Mucosa of stomach (tissue), 1 donor: ENCODE data around the gene GTF2IRD2.
"Not testable (repeated sequence)": the region's sequence is repeated elsewhere in the genome, so short reads cannot be mapped to it uniquely, and the experiment has no call there.

ENCODE experiments used
- H3K27me3 ChIP-seq: one replicate; pipeline ENCODE4 v1.7.0; 2013; ENCODE audit warnings: mild to moderate bottlenecking, low read length; ENCODE audit not compliant: control insufficient read depth, insufficient read depth
- H3K36me3 ChIP-seq: one replicate; pipeline ENCODE4 v1.7.0; 2013; ENCODE audit warnings: low read length; ENCODE audit not compliant: control insufficient read depth, insufficient read depth
- H3K4me1 ChIP-seq: one replicate; pipeline ENCODE4 v1.7.0; 2013; ENCODE audit warnings: mild to moderate bottlenecking, low read length; ENCODE audit not compliant: control insufficient read depth, insufficient read depth
- H3K4me3 ChIP-seq: one replicate; pipeline ENCODE4 v1.7.0; 2013; ENCODE audit warnings: low read length
- H3K9ac ChIP-seq: one replicate; pipeline ENCODE4 v1.7.0; 2013; ENCODE audit warnings: mild to moderate bottlenecking, low read length, moderate library complexity
- H3K9me3 ChIP-seq: one replicate; pipeline ENCODE4 v1.7.0; 2013; ENCODE audit warnings: mild to moderate bottlenecking, low read length, moderate library complexity; ENCODE audit not compliant: control insufficient read depth
- donor health status: Pancreatic carcinoma.

The GTF2IRD2 gene

GRCh38 chr7:74773760-74774750 lies 77.3 kb downstream of the GTF2IRD2 start, which contains the start of gene NCF1:
Gene NCF1 (plus strand): TSS chr7:74774011. CDS start chr7:74774032, 21 bp downstream.
- H3K4me3 ChIP-seq, H3K4me1 ChIP-seq, H3K9ac ChIP-seq, H3K27me3 ChIP-seq, H3K9me3 ChIP-seq, H3K36me3 ChIP-seq: not testable (repeated sequence)

GRCh38 chr7:74772093-74772492 lies 79.3 kb downstream of the GTF2IRD2 start:
- not testable (repeated sequence) for H3K4me3 ChIP-seq, H3K36me3 ChIP-seq, H3K9me3 ChIP-seq, H3K9ac ChIP-seq, H3K4me1 ChIP-seq, H3K27me3 ChIP-seq

DNA sequence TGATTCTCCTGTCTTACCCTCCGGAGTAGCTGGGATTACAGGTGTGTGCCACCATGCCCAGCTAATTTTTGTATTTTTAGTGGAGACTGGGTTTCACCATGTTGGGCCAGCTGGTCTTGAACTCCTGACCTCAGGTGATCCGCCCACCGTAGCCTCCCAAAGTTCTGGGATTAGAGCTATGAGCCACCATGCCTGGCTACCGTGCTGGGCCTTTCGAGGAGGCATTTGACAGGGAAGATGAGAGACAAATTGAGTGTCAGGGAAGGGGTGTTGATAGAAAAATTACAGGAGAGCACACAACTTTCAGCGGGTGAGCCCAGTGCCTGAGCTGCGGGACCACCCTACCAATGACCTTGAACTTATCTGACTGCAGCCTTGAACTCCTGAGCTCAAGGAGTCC lies 81.3 kb downstream of the GTF2IRD2 start:
- not testable (repeated sequence) for H3K36me3 ChIP-seq, H3K4me3 ChIP-seq, H3K9ac ChIP-seq, H3K9me3 ChIP-seq, H3K27me3 ChIP-seq, H3K4me1 ChIP-seq

- H3K36me3 ChIP-seq, H3K9me3 ChIP-seq, H3K9ac ChIP-seq, H3K4me1 ChIP-seq, H3K4me3 ChIP-seq, H3K27me3 ChIP-seq: not testable (repeated sequence)
These were observed 84.4 kb downstream of the GTF2IRD2 start for GRCh38 chr7:74766991-74767390.

DNA sequence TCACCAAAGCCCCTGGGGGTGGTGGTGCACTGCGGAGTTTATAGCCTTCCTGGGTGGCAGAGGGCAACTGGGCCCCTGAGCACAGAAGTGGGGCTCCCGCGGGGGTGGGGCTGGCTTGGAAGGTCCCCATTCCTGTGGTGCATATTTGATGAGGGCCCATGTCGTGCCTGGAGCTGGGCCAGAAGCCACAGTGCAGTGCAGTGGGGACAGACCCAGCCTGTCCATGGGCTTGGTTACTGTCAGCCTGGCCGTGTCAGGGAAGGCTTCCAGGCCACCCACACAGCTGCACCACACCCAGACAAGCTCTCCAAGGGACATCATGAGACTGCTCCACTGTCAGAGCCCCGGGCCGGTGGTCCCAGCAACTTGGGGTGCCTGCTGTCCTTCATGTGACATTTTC lies 84.9 kb downstream of the GTF2IRD2 start:
- not testable (repeated sequence) for H3K9ac ChIP-seq, H3K36me3 ChIP-seq, H3K9me3 ChIP-seq, H3K27me3 ChIP-seq, H3K4me1 ChIP-seq, H3K4me3 ChIP-seq

GRCh38 chr7:74765205-74765918 lies 86.0 kb downstream of the GTF2IRD2 start:
- H3K36me3 ChIP-seq, H3K4me3 ChIP-seq: not testable (repeated sequence)

DNA sequence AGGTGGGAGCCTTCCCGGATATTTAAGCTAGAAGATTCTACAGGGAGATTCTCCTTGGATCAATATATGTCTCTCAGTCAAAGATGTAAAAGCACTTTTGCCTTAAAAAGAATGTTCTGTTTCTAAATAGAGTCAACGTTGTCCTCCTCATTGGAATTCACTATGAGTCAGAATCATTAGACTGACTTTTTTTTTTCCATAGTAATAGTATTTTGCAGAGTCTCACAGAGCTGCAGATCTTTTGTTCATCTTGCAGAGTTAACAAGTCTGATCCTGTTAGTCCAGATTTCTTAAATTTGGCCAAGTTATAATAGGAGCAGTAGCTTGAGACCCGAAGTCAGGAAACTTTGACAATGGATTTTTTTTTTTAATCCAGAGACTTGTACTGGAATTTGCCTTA lies 92.4 kb downstream of the GTF2IRD2 start:
- H3K9ac ChIP-seq, H3K9me3 ChIP-seq, H3K4me1 ChIP-seq, H3K27me3 ChIP-seq, H3K36me3 ChIP-seq, H3K4me3 ChIP-seq: not testable (repeated sequence)

More at GRCh38 chr7:74765205-74765918, 86.0 kb downstream of the GTF2IRD2 start:
- H3K9ac ChIP-seq, H3K4me1 ChIP-seq, H3K27me3 ChIP-seq, H3K9me3 ChIP-seq: not testable (repeated sequence)

DNA sequence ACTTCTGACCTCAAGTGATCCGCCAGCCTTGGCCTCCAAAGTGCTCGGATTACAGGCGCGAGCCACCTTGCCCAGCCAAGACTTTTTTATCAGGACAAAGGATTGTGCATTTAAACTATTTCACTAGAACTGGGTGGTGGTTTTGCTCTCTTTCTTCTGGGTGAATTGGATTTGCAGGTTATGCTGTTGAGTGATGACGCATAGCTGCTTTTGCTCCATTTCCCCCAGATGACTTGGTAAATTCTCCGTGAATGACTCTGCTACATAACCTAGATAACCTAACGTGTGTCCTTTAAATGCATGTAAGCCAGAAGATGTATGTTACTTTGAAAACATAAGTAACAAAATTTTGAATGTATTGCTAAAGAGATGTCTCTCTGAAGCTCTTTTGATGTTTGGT lies 93.1 kb downstream of the GTF2IRD2 start:
- H3K4me1 ChIP-seq, H3K4me3 ChIP-seq, H3K9me3 ChIP-seq, H3K9ac ChIP-seq, H3K27me3 ChIP-seq, H3K36me3 ChIP-seq: not testable (repeated sequence)

DNA sequence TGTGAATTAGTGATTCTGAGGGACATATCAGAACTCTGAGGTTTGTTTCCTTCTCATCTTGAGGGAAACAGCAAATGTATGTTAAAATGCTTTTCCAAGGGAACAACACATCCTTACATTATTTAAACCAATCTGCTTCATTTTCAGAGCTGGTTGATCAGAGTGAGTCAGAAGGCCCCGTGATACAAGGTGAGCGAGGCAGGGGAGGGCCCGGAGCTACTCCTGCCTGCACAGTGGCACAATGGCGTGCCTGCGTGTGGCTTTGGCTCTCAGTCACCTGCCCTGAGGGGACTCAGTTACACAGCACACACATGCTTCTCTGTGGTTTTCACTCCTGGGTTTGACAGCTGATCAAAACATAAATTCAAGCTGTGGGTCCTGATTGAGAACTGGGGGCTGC lies 94.7 kb downstream of the GTF2IRD2 start:
- H3K9ac ChIP-seq: not testable (repeated sequence)

DNA sequence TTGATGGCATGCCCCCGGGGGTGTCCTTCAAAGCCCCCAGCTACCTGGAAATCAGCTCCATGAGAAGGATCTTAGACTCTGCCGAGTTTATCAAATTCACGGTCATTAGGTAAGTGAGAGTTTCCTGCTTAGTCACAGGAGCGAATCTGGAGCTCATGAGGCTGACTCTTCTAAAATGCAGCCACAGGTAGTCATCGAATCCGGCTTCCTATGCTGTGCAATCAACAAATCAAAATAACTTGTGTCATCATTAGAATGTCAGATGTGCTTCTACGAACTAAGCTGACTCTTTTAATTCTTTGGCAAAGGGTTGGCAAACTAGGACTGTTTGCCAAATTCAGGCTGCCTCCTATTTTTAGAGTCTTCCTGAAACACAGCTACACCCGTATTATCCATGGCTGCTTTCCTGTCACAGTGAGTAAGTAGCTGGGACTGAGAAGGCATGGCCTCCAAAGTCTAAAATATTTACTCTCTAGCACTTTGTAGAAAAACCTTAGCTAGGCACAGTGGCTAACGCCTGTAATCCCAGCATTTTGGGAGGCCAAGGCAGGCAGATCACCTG lies 97.4 kb downstream of the GTF2IRD2 start:
- H3K4me3 ChIP-seq, H3K9ac ChIP-seq, H3K4me1 ChIP-seq, H3K27me3 ChIP-seq, H3K36me3 ChIP-seq, H3K9me3 ChIP-seq: not testable (repeated sequence)

More for the DNA sequence above, 94.7 kb downstream of the GTF2IRD2 start:
- H3K9me3 ChIP-seq, H3K4me3 ChIP-seq, H3K4me1 ChIP-seq, H3K27me3 ChIP-seq, H3K36me3 ChIP-seq: not testable (repeated sequence)
